GM19438 (cell line): ENCODE results near the gene TCFL5.

Source experiments
- ATAC-seq: cut with Tn5 transposase; IDR thresholded peaks from one replicate; pipeline ENCODE4 v1.9.1; 2021; ENCODE audit warnings: low read depth; ENCODE audit not compliant: unreplicated experiment

TCFL5 gene

GRCh38 chr20:62801284-62802010, 60.2 kb downstream of the TCFL5 start:
- ATAC-seq = no peak

DNA sequence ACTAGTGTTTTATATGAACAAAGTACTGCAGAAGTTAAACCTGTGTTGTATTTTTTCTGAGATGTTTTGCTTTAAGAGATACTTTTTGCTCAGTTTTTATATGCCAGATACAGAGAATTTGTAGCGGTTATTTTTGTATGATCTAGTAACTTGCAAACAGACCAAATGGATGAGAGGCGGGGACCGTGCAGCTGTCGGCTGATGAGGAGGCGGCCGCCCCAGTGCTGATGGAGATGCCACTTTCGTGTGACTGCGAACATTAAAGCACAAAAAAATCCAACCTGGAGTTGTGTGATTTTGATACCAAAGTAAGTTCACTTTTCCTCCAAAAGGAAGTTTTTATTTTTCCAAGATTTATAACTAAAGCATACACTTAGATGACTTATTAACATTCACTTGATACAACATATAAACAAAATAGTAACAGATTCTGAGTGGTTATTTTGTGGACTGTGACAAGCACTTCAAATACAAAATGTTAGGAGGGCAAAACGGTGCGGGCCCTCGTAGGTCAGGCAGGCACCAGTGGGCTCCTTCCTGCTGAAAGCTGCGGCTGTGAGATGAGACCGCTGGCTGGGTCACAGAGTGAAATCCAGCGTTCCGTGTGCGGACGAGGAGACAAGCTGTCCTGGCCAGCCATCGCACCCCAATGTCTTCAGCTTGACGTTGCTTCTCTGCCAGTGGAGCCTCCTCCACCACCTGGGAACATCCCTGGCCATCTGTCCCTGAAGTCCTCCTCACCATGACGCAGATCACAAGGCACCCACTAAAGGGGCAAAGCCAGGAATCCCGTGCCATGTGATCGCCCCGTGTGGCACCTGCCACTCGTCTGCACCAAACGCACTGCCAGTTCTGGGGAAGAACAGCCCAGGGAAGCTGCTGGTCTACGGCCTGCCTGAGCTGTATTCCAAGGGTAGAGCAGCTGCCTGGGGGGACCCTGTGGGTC, 61.0 kb downstream of the TCFL5 start:
- no peak for ATAC-seq

GRCh38 chr20:62799873-62800272, 61.7 kb downstream of the TCFL5 start:
- no peak for ATAC-seq

DNA sequence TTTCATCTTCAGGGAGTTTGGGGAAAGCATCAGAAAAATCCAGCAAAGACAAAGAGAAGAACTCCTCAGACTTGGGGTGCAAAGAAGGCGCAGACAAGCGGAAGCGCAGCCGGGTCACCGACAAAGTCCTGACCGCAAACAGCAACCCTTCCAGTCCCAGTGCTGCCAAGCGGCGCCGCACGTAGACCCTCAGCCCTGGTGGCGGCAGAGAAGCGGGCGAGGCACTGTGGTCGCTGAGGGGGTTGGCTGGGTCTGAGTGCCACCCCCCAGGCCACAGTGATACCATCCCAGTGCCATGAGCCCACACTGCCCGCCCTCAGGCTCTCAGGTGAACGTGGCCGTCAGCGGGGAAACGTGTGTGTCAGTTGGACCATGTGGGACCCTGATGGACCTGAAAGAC, 62.2 kb downstream of the TCFL5 start:
- no peak for ATAC-seq

DNA sequence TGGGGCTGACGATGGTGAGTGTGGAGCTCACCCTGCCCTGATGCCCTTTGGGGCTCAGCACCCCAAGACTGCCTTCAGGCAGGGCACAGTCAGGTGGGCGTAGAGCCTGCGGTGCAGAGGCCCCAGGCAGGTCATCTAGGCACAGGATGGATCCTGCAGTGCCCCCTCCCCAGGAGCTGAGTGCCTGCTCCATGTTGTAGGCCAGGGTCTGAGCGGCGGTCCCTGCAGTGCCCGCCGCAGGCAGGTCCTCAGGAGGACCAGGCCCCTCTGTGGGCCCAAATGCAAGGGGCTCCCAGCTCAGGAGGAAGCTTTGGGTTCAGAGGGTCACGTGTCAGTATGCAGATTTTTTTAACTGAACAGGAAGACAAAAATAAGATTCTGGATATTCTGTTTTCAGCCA, 62.6 kb downstream of the TCFL5 start:
- no peak for ATAC-seq

GRCh38 chr20:62797671-62798532, 63.7 kb downstream of the TCFL5 start:
- no peak for ATAC-seq

- no peak for ATAC-seq
Observed at GRCh38 chr20:62796699-62797491, 64.7 kb downstream of the TCFL5 start.

- ATAC-seq = no peak
Observed at GRCh38 chr20:62795023-62795761, 66.4 kb downstream of the TCFL5 start.

- peak; percentile 50 for ATAC-seq
Observed at GRCh38 chr20:62794007-62794724, 67.5 kb downstream of the TCFL5 start.

DNA sequence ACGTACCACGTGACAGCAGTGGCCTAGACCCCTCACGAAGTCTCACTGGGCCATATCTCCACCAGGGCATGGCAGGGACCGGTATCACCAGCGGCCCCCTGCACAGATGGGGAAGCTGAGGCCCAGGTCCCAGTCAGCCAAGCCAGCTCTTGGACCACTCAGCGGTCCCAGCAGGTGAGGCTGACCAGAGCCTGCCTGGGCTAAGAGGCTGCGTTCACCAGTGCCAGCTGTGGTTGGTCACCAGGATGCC, 67.9 kb downstream of the TCFL5 start:
- ATAC-seq = no peak

DNA sequence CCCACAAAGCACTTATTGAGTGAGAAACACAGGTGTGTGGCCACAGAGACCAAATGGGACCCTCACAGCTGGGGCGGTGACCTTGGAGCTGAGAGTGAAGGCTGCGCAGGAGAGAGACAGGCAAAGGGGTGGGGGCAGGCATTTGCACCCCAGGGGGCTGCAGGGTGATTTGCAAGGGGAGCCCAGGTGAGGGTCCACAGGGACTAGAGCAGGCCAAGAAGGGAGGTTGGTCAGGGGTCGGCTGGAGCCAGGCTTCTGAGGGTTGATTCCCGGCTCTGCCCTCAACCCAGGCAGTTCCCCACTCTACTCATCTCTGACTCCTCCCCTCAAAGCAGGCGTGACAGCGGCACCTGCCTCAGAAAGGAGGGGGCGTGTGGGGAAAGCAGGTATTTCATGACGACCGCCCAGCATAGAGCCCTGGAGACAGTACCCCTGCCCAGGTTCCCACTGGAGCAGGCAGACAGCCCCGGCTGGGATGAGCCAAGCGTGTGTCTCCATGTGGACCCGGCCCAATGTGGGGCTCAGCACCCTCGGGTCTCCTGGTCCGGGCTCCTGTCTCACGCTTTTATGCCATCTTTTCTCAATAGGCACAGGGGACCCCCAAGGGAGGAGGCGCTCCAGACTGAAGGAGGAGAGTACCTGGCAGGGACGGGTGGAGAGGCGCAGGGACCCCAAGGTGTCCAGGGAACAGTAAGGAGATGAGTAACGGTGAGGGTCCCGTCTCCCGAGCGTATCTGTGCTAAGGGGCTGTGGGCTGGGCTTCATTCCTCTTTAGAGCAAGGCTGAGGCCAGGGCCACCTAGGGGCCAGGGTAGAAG, 68.5 kb downstream of the TCFL5 start:
- no peak for ATAC-seq

DNA sequence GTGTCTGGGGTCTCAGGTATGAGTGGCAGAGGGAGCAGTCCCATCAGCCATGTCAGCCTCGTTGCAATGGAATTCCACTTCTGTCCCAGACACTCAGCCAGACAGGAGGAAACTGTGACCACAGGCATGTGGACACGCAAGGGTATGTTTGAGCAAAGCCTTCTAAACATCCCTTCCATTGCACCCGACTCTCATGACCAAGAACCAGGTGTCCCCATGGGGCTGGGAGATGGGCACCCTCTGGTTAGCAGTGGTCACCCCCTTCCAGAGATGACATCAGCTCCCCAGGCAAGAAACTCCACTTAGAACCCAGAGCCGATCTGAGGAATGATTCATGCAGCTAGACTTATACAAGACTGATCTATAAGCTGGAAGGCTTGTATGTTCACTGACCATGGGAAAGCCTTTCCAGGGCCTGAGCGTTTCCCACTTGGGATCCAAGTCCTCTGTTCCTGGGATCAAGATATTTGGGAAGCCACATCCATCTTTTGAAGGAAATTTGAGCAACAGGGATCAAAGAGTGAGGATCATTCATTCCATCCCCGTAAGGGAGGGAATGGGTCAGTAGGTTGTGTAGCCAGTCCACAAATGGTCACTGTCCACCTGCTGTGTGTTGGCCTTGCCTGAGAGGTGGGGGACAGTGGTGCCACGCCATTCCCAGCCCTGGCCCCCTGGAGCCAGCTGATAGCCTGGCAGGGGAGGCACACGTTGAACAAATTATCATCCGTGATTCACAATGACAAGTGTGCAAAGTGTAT, 69.3 kb downstream of the TCFL5 start:
- no peak for ATAC-seq

GRCh38 chr20:62791301-62792181, 70.1 kb downstream of the TCFL5 start:
- ATAC-seq = no peak
